ENCODE results near the gene PDIA3.
"Not testable (repeated sequence)": the region's sequence is repeated elsewhere in the genome, so short reads cannot be mapped to it uniquely, and the experiment has no call there.

The PDIA3 gene

GRCh38 chr15:43746245-43746902 lies at the start of gene PDIA3:
Gene PDIA3 (plus strand): TSS chr15:43746438. CDS start chr15:43746540, 102 bp downstream.
- H3K36me3 ChIP-seq (ENCODE audit: insufficient read depth); H3K4me3 ChIP-seq (IDR thresholded peaks at IDR 0.05; ENCODE audit: insufficient read depth, low read depth, low read length); H3K27me3 ChIP-seq (ENCODE audit: insufficient read depth, low read depth): not testable (repeated sequence)
- Histone ChIP-seq H4K20me1 (ENCODE audit: insufficient read depth) (peaks cover 21% of the 10 kb centered on the region), H3K79me2 (ENCODE audit: insufficient read depth, low read depth) (peaks cover 50% of the 10 kb centered on the region), H2AFZ (ENCODE audit: low read depth) (peak within 1 kb of the TSS; percentile 67), H3K4me2 (peak within 1 kb of the TSS; percentile 66), H3K4me1 (ENCODE audit: low read depth, poor library complexity, severe bottlenecking) (peaks cover 37% of the 10 kb centered on the region), H3K27ac (peak within 1 kb of the TSS; percentile 91), H3K9ac (peak within 1 kb of the TSS; percentile 98)

GRCh38 chr15:43702174-43702573 lies 44.1 kb upstream of the PDIA3 start:
- H3K27me3 ChIP-seq (ENCODE audit: insufficient read depth, low read depth), result no peaks in the 10 kb centered on the region; the same call in 1 of the 2 replicates
- H3K4me1 ChIP-seq (ENCODE audit: low read depth, poor library complexity, severe bottlenecking), result no peaks in the 10 kb centered on the region
- no peak overlapping the region for H2AFZ ChIP-seq (ENCODE audit: low read depth)
- H3K4me3 ChIP-seq (IDR thresholded peaks at IDR 0.05; ENCODE audit: insufficient read depth, low read depth, low read length), result no peak overlapping the region
- no peak overlapping the region for H3K4me2 ChIP-seq
- H3K9ac ChIP-seq, result no peak overlapping the region
- H4K20me1 ChIP-seq (ENCODE audit: insufficient read depth), result no peaks in the 10 kb centered on the region
- H3K27ac ChIP-seq, result no peak overlapping the region
- no peaks in the 10 kb centered on the region for H3K36me3 ChIP-seq (ENCODE audit: insufficient read depth)
- H3K79me2 ChIP-seq (ENCODE audit: insufficient read depth, low read depth), result no peaks in the 10 kb centered on the region
- no peak for TF ChIP-seq CTCF (conservative IDR thresholded peaks at IDR 0.05; ENCODE audit: low read depth, low read length)

GRCh38 chr15:43702701-43703424 lies 43.4 kb upstream of the PDIA3 start:
- no peak for TF ChIP-seq CTCF (conservative IDR thresholded peaks at IDR 0.05; ENCODE audit: low read depth, low read length)

GRCh38 chr15:43710431-43711131 lies 35.7 kb upstream of the PDIA3 start:
- H3K27ac ChIP-seq; H3K79me2 ChIP-seq (ENCODE audit: insufficient read depth, low read depth); H3K4me2 ChIP-seq; H4K20me1 ChIP-seq (ENCODE audit: insufficient read depth); H3K4me1 ChIP-seq (ENCODE audit: low read depth, poor library complexity, severe bottlenecking); H2AFZ ChIP-seq (ENCODE audit: low read depth); H3K27me3 ChIP-seq (ENCODE audit: insufficient read depth, low read depth); H3K36me3 ChIP-seq (ENCODE audit: insufficient read depth); H3K9ac ChIP-seq; H3K4me3 ChIP-seq (IDR thresholded peaks at IDR 0.05; ENCODE audit: insufficient read depth, low read depth, low read length): not testable (repeated sequence)

More at GRCh38 chr15:43702701-43703424, 43.4 kb upstream of the PDIA3 start:
- Histone ChIP-seq H3K4me2 (no peak overlapping the region), H3K9ac (no peak overlapping the region), H3K79me2 (ENCODE audit: insufficient read depth, low read depth) (no peaks in the 10 kb centered on the region), H4K20me1 (ENCODE audit: insufficient read depth) (no peaks in the 10 kb centered on the region), H3K4me1 (ENCODE audit: low read depth, poor library complexity, severe bottlenecking) (no peaks in the 10 kb centered on the region), H3K27me3 (ENCODE audit: insufficient read depth, low read depth) (no peaks in the 10 kb centered on the region; the same call in 1 of the 2 replicates), H2AFZ (ENCODE audit: low read depth) (no peak overlapping the region), H3K36me3 (ENCODE audit: insufficient read depth) (no peaks in the 10 kb centered on the region), H3K27ac (no peak overlapping the region), H3K4me3 (IDR thresholded peaks at IDR 0.05; ENCODE audit: insufficient read depth, low read depth, low read length) (no peak overlapping the region)

GRCh38 chr15:43723151-43723550 lies 23.1 kb upstream of the PDIA3 start:
- TF ChIP-seq CTCF (conservative IDR thresholded peaks at IDR 0.05; ENCODE audit: low read depth, low read length), result no peak
- no peaks in the 10 kb centered on the region for H4K20me1 ChIP-seq (ENCODE audit: insufficient read depth)

GRCh38 chr15:43726306-43726705 lies 19.9 kb upstream of the PDIA3 start:
- not testable (repeated sequence) for H3K79me2 ChIP-seq (ENCODE audit: insufficient read depth, low read depth); H3K9ac ChIP-seq; H3K36me3 ChIP-seq (ENCODE audit: insufficient read depth); H4K20me1 ChIP-seq (ENCODE audit: insufficient read depth); H3K4me2 ChIP-seq; H3K27me3 ChIP-seq (ENCODE audit: insufficient read depth, low read depth); H3K27ac ChIP-seq; H3K4me3 ChIP-seq (IDR thresholded peaks at IDR 0.05; ENCODE audit: insufficient read depth, low read depth, low read length); H2AFZ ChIP-seq (ENCODE audit: low read depth); H3K4me1 ChIP-seq (ENCODE audit: low read depth, poor library complexity, severe bottlenecking)

More at GRCh38 chr15:43723151-43723550, 23.1 kb upstream of the PDIA3 start:
- Histone ChIP-seq H3K4me2 (no peak overlapping the region), H2AFZ (ENCODE audit: low read depth) (no peak overlapping the region), H3K27ac (no peak overlapping the region), H3K36me3 (ENCODE audit: insufficient read depth) (no peaks in the 10 kb centered on the region), H3K9ac (no peak overlapping the region), H3K4me3 (IDR thresholded peaks at IDR 0.05; ENCODE audit: insufficient read depth, low read depth, low read length) (no peak overlapping the region), H3K79me2 (ENCODE audit: insufficient read depth, low read depth) (no peaks in the 10 kb centered on the region), H3K27me3 (ENCODE audit: insufficient read depth, low read depth) (no peaks in the 10 kb centered on the region), H3K4me1 (ENCODE audit: low read depth, poor library complexity, severe bottlenecking) (no peaks in the 10 kb centered on the region)

- not testable (repeated sequence) for H3K9ac ChIP-seq; H3K79me2 ChIP-seq (ENCODE audit: insufficient read depth, low read depth); H3K27me3 ChIP-seq (ENCODE audit: insufficient read depth, low read depth); H4K20me1 ChIP-seq (ENCODE audit: insufficient read depth); H2AFZ ChIP-seq (ENCODE audit: low read depth); H3K4me2 ChIP-seq; H3K4me1 ChIP-seq (ENCODE audit: low read depth, poor library complexity, severe bottlenecking); H3K4me3 ChIP-seq (IDR thresholded peaks at IDR 0.05; ENCODE audit: insufficient read depth, low read depth, low read length); H3K27ac ChIP-seq; H3K36me3 ChIP-seq (ENCODE audit: insufficient read depth)
Observed at GRCh38 chr15:43728053-43728725, 18.0 kb upstream of the PDIA3 start.
